Measurements from ENCODE around the gene DTL.

DTL gene

GRCh38 chr1:212121779-212122178 lies 86.2 kb downstream of the DTL start:
- H3K36me3 Mint-ChIP-seq: no peaks in the 10 kb centered on the region
- no peaks in the 10 kb centered on the region for H3K27me3 Mint-ChIP-seq
- no peak overlapping the region for H3K27ac Mint-ChIP-seq
- no peaks in the 10 kb centered on the region for H3K9me3 Mint-ChIP-seq (ENCODE audit: low read depth)
- peaks cover 5% of the 10 kb centered on the region for H3K4me1 Mint-ChIP-seq (ENCODE audit: low read depth)
- no peak overlapping the region for H3K4me3 Mint-ChIP-seq

- Mint-ChIP-seq H3K4me3 (no peak overlapping the region), H3K4me1 (ENCODE audit: low read depth) (peaks cover 5% of the 10 kb centered on the region), H3K27me3 (no peaks in the 10 kb centered on the region), H3K9me3 (ENCODE audit: low read depth) (no peaks in the 10 kb centered on the region), H3K36me3 (no peaks in the 10 kb centered on the region), H3K27ac (no peak overlapping the region)
These were observed 89.4 kb downstream of the DTL start for GRCh38 chr1:212124690-212125582.

DNA sequence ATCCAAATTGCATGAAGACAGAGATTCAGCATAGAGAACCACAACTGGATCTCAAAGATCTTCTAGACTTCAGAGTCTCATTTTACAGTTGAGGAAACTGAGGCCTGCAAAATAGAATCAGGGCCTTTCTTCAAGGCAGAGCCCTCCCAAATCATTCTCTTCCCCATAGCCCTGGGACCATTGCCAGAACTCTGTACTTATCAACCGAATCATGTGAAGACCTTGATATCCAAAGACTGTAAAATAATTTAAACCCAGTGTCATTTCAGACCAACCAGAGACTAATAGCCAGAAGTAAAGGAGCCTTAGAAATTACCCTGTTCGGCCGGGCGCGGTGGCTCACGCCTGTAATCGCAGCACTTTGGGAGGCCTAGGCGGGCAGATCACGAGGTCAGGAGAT lies 90.1 kb downstream of the DTL start:
- Mint-ChIP-seq H3K27ac (no peak overlapping the region), H3K36me3 (no peaks in the 10 kb centered on the region), H3K4me3 (no peak overlapping the region), H3K9me3 (ENCODE audit: low read depth) (no peaks in the 10 kb centered on the region), H3K27me3 (no peaks in the 10 kb centered on the region), H3K4me1 (ENCODE audit: low read depth) (peaks cover 5% of the 10 kb centered on the region)

DNA sequence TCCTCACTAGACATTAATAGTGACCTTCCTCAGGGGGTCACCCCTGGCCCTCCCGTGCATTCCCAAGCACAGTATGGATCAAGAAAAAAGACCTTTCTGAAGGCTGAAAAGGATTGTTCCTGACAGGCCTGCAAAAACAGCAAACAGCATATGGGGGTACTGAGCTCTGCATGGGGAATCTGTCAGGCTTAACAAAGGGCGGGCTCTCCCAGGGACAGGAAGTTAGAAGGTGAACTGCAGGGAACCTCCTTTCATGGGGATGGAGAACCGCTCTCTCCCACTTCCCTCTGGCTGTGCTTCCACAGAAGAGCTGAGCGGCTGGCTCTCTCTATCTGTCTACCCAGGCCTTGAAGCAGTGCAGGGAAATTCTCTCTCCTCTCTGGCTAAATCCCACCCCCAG lies 91.7 kb downstream of the DTL start:
- no peaks in the 10 kb centered on the region for H3K27me3 Mint-ChIP-seq
- peaks cover 5% of the 10 kb centered on the region for H3K4me1 Mint-ChIP-seq (ENCODE audit: low read depth)
- H3K4me3 Mint-ChIP-seq: no peak overlapping the region

DNA sequence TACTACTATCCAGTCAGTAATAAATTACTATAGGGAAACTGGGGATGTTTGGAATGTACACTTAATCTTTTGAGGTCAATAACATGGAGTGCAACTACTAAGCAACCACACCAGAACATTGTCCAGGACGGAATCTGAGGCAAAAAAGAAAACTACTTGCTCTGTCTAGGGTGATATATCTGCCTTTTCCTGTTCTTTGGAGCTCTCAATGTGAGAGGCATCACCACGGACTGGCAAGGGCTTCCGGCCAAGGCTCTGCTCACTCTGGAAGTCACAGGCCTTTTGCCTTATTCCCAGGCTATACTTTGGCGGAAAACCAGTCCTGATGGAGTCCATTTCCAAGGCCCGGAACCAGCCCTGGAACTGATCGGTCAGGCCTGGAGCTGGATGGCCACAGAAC lies 94.2 kb downstream of the DTL start:
- peaks cover 4% of the 10 kb centered on the region for H3K4me1 Mint-ChIP-seq (ENCODE audit: low read depth)
- no peak overlapping the region for H3K4me3 Mint-ChIP-seq
- peaks cover 4% of the 10 kb centered on the region for H3K9me3 Mint-ChIP-seq (ENCODE audit: low read depth)
- no peaks in the 10 kb centered on the region for H3K27me3 Mint-ChIP-seq
- H3K36me3 Mint-ChIP-seq: no peaks in the 10 kb centered on the region
- H3K27ac Mint-ChIP-seq: no peak overlapping the region

More for the DNA sequence above, 91.7 kb downstream of the DTL start:
- Mint-ChIP-seq H3K36me3 (no peaks in the 10 kb centered on the region), H3K9me3 (ENCODE audit: low read depth) (no peaks in the 10 kb centered on the region), H3K27ac (no peak overlapping the region)

DNA sequence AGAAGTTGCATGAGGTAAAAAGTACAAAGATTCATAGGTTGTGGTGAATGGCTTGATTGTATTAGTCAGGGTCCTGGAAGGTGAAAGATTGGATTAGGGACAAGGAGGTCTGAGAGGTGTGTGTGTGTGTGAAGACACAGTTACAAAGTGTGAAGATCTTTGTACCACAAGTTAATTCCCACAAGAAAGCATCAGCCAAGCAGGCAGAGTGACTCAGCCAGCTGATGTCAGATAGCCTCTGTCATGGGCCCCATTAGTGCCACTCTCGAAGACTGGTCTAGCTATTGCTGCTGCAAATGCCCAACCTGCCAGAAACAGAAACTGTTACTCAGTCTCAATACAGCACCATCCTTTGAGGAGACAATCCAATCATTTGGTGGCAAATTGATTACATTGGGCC lies 96.5 kb downstream of the DTL start:
- H3K9me3 Mint-ChIP-seq (ENCODE audit: low read depth): peaks cover 5% of the 10 kb centered on the region
- no peak overlapping the region for H3K4me3 Mint-ChIP-seq
- H3K27ac Mint-ChIP-seq: no peak overlapping the region
- no peaks in the 10 kb centered on the region for H3K4me1 Mint-ChIP-seq (ENCODE audit: low read depth)
- peaks cover 4% of the 10 kb centered on the region for H3K36me3 Mint-ChIP-seq
- H3K27me3 Mint-ChIP-seq: no peaks in the 10 kb centered on the region

GRCh38 chr1:212133319-212133718 lies 97.8 kb downstream of the DTL start:
- peaks cover 4% of the 10 kb centered on the region for H3K36me3 Mint-ChIP-seq
- H3K27me3 Mint-ChIP-seq: no peaks in the 10 kb centered on the region
- H3K9me3 Mint-ChIP-seq (ENCODE audit: low read depth): peaks cover 5% of the 10 kb centered on the region
- no peak overlapping the region for H3K27ac Mint-ChIP-seq
- H3K4me1 Mint-ChIP-seq (ENCODE audit: low read depth): no peaks in the 10 kb centered on the region
- no peak overlapping the region for H3K4me3 Mint-ChIP-seq

GRCh38 chr1:212135166-212135565 lies 99.6 kb downstream of the DTL start:
- Mint-ChIP-seq H3K27me3 (no peaks in the 10 kb centered on the region), H3K4me1 (ENCODE audit: low read depth) (no peaks in the 10 kb centered on the region), H3K27ac (no peak overlapping the region), H3K4me3 (no peak overlapping the region), H3K9me3 (ENCODE audit: low read depth) (peaks cover 5% of the 10 kb centered on the region), H3K36me3 (peaks cover 4% of the 10 kb centered on the region)

GRCh38 chr1:212137854-212138253 lies 102.3 kb downstream of the DTL start:
- Mint-ChIP-seq H3K4me1 (ENCODE audit: low read depth) (no peaks in the 10 kb centered on the region), H3K9me3 (ENCODE audit: low read depth) (peaks cover 5% of the 10 kb centered on the region), H3K36me3 (peaks cover 7% of the 10 kb centered on the region), H3K27me3 (peaks cover 1% of the 10 kb centered on the region), H3K4me3 (no peak overlapping the region), H3K27ac (no peak overlapping the region)

DNA sequence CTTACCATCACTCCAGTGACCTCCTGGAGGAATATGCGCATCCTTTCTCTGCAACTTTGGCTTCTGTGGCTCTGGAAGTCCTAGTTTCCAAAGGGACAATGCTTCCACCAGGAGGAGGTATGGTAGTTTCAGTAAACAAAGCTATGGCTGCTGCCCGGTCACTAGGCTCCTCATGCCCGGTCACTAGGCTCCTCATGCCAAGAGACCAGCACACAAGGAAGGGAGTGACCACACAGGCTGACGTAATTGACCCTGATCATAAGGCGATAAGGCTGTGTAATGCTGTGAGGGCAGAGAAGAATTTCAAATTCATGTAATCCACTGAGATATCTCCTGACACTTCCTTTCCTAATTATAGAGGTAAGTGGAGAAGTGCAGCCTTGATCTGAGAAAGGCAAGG lies 102.9 kb downstream of the DTL start:
- peaks cover 5% of the 10 kb centered on the region for H3K9me3 Mint-ChIP-seq (ENCODE audit: low read depth)
- H3K4me1 Mint-ChIP-seq (ENCODE audit: low read depth): no peaks in the 10 kb centered on the region
- H3K27ac Mint-ChIP-seq: no peak overlapping the region
- no peak overlapping the region for H3K4me3 Mint-ChIP-seq
- peaks cover 7% of the 10 kb centered on the region for H3K36me3 Mint-ChIP-seq
- H3K27me3 Mint-ChIP-seq: peaks cover 1% of the 10 kb centered on the region

DNA sequence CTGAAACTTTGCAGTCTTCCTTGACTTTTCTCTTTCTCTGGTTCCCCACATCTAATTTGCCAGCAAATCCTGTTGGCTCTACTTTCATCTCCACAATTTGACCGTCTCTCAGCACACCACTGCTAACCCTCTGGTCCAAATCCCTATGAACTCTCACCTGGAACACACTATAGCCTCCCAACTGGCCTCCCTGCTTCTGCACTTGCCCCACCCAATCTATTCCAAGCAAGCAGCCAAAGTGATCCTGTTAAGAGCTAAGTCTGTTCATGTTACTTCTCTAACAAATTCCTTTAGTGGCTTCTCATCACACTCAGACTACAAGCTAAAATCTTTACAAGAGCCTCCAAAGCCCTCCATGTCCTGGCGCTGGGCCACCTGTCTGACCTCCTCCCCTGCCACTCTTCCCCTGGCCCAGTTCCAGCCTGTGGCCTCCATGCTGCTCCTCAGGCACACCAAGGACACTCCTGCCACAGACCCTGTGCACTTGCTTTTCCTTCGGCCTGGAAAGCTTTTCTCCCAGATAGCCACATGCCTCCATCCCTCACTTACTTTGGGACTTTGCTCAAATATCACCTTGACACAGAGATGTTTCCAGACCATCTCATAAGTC lies 104.1 kb downstream of the DTL start:
- H3K4me3 Mint-ChIP-seq: no peak overlapping the region
- H3K36me3 Mint-ChIP-seq: peaks cover 7% of the 10 kb centered on the region
- no peak overlapping the region for H3K27ac Mint-ChIP-seq
- H3K4me1 Mint-ChIP-seq (ENCODE audit: low read depth): no peaks in the 10 kb centered on the region
- peaks cover 1% of the 10 kb centered on the region for H3K27me3 Mint-ChIP-seq
- H3K9me3 Mint-ChIP-seq (ENCODE audit: low read depth): peaks cover 2% of the 10 kb centered on the region

- Mint-ChIP-seq H3K4me3 (no peak overlapping the region), H3K36me3 (peaks cover 3% of the 10 kb centered on the region), H3K27me3 (peaks cover 1% of the 10 kb centered on the region), H3K27ac (no peak overlapping the region), H3K9me3 (ENCODE audit: low read depth) (no peaks in the 10 kb centered on the region), H3K4me1 (ENCODE audit: low read depth) (no peaks in the 10 kb centered on the region)
These were observed 105.9 kb downstream of the DTL start for GRCh38 chr1:212141404-212141803.

DNA sequence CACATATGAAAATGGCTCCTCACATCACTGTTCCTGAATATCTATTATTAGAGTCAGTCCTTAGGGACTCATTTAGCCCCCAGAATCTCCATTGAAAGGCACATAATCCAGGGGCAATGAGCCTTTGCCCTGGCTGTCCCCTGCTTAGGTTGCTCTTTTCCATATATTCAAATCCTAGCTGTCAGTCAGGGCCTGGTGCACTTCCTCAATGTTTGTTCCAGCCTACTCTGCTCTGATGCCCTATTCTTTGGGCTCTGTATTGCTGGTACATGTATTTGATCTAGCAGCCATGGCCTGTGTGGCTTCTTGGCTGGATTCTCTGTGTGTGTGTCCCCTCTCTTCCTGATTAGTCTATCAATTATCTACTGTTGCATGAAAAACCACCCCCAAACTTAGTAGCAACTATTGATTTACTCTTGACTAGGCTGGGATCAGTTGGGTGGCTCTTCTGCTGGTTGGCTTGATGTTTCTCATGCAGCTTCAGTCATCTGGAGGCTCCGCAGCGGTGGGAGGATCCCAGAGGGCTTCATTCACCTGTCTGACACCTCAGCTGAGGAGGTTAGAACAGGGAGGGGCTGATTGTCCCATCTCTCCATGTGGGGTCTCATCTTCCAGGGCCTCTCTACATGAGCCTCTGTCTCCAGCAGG lies 107.5 kb downstream of the DTL start:
- Mint-ChIP-seq H3K27me3 (peaks cover 1% of the 10 kb centered on the region), H3K9me3 (ENCODE audit: low read depth) (no peaks in the 10 kb centered on the region), H3K27ac (no peak overlapping the region), H3K36me3 (peaks cover 3% of the 10 kb centered on the region), H3K4me3 (no peak overlapping the region), H3K4me1 (ENCODE audit: low read depth) (no peaks in the 10 kb centered on the region)

GRCh38 chr1:212147581-212148033 lies 112.1 kb downstream of the DTL start:
- no peaks in the 10 kb centered on the region for H3K36me3 Mint-ChIP-seq
- H3K9me3 Mint-ChIP-seq (ENCODE audit: low read depth): no peaks in the 10 kb centered on the region
- no peak overlapping the region for H3K4me3 Mint-ChIP-seq
- H3K4me1 Mint-ChIP-seq (ENCODE audit: low read depth): no peaks in the 10 kb centered on the region
- H3K27me3 Mint-ChIP-seq: no peaks in the 10 kb centered on the region
- no peak overlapping the region for H3K27ac Mint-ChIP-seq

DNA sequence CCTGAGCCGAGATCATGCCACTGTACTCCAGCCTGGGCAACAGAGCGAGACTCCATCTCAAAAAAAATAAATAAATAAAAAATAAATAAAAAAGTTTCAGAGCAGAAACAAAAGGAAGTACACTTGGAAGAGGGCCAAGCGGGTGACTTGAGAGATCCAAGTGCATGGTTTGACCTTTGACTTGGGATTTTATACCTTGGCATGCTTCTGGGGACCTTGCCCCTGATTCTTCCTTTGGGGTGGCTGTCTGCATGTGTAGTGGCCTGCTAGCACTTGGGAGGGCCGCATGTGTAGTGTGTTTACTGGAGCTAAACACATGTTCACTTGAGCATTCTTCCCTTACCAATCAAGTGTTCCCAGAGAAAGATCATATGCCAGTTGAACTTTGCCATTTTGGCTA lies 114.0 kb downstream of the DTL start:
- H3K36me3 Mint-ChIP-seq: no peaks in the 10 kb centered on the region
- no peaks in the 10 kb centered on the region for H3K27me3 Mint-ChIP-seq
- H3K4me1 Mint-ChIP-seq (ENCODE audit: low read depth): no peaks in the 10 kb centered on the region
- H3K9me3 Mint-ChIP-seq (ENCODE audit: low read depth): no peaks in the 10 kb centered on the region
- H3K27ac Mint-ChIP-seq: no peak overlapping the region
- no peak overlapping the region for H3K4me3 Mint-ChIP-seq
